HepG2 (cell line): ENCODE results near the gene GAL3ST2. TPM values are rescaled to one million over a fixed set of nuclear protein-coding genes. Genes with fewer than 3 reads are reported as not detected.
A peak's percentile ranks its signal among the peaks of the same experiment; 100 is the strongest.

Experiments
- ATAC-seq: fragments of 200-7000 bp; cut with Tn5 transposase; 3 replicates; pipeline ENCODE4 v1.9.1; 2020; ENCODE audit warnings: mild to moderate bottlenecking, moderate library complexity
- BruUV-seq: library from RNA; stranded (reverse); fragments of 400-500 nt; replicated peaks from 2 replicates; lab custom pipeline; 2021; lab: Mats Ljungman, UMichigan
- CTCF ChIA-PET: fragments of 300-600 bp; formaldehyde crosslinking; extraction: SDS; loops from one replicate; lab custom pipeline; 2021; ENCODE audit warnings: low total read pairs, inconsistent platforms, low intra/inter-chr PET ratio; lab: Yijun Ruan, JAX
- POLR2A ChIA-PET: fragments of 350-600 bp; sonication (Branson Sonifier 250); formaldehyde crosslinking; loops from one replicate; lab custom pipeline; 2020; ENCODE audit warnings: antibody characterized with exemption, inconsistent platforms; lab: Yijun Ruan, JAX
- DNase-seq: peaks from one replicate; pipeline ENCODE4 v3.0.0-alpha.2; 2015; ENCODE audit warnings: low spot score
- FAIRE-seq: peaks from 3 replicates; lab custom pipeline; 2011; peaks lifted over from hg19 to GRCh38; lab: Jason Lieb, UNC
- H2AFZ ChIP-seq: one replicate; pipeline ENCODE4 v1.6.1; 2011; ENCODE audit warnings: low read length, inconsistent platforms
- H3K27ac ChIP-seq: fragments of 300-600 bp; 3 replicates; pipeline ENCODE4 v1.8.0; 2011; ENCODE audit warnings: mixed run types, mild to moderate bottlenecking, mixed read lengths, low read length, inconsistent platforms; ENCODE audit not compliant: insufficient read depth; ENCODE audit errors: extremely low read length
- H3K27me3 ChIP-seq, 2 experiments: fragments of 200-600 bp in 1 of 2; 2 replicates in 1 of 2; 3 replicates in 1 of 2; pipeline versions ENCODE4 v1.6.0 to v1.8.0; 2011; ENCODE audit warnings: low read length in 2 of 2, mild to moderate bottlenecking in 2 of 2, moderate library complexity in 2 of 2, inconsistent platforms in 1 of 2; ENCODE audit not compliant: insufficient read depth in 2 of 2, control insufficient read depth in 1 of 2
- H3K36me3 ChIP-seq, 2 experiments: fragments of 200-600 bp in 1 of 2; replicated peaks in 1 of 2; 2 replicates in 1 of 2; 3 replicates in 1 of 2; pipeline versions ENCODE4 v1.5.1 to v1.8.0; 2011; ENCODE audit warnings: low read length in 2 of 2, inconsistent platforms in 1 of 2; ENCODE audit not compliant: insufficient read depth in 2 of 2, control insufficient read depth in 1 of 2
- H3K4me1 ChIP-seq: 2 replicates; pipeline ENCODE4 v1.5.1; 2012; ENCODE audit warnings: low read length, inconsistent platforms; ENCODE audit not compliant: insufficient read depth
- H3K4me2 ChIP-seq: 2 replicates; pipeline ENCODE4 v1.6.0; 2011; ENCODE audit warnings: low read depth, low read length, inconsistent platforms
- H3K4me3 ChIP-seq, 3 experiments: fragments of 200-600 bp in 1 of 3; sonication (generic), shearing (Covaris generic) in 1 of 3; replicated peaks in 1 of 3; 2 replicates each; pipeline ENCODE4 v1.5.1; 2011 to 2016; ENCODE audit warnings: low read length in 3 of 3, inconsistent platforms in 2 of 3, low read depth in 2 of 3, mild to moderate bottlenecking in 2 of 3, control low read depth in 1 of 3, mixed read lengths in 1 of 3; ENCODE audit not compliant: insufficient read depth in 1 of 3
- H3K79me2 ChIP-seq: one replicate; pipeline ENCODE4 v1.6.1; 2011; ENCODE audit warnings: low read length, inconsistent platforms; ENCODE audit not compliant: insufficient read depth
- H3K9ac ChIP-seq: 2 replicates; pipeline ENCODE4 v1.6.0; 2011; ENCODE audit warnings: mild to moderate bottlenecking, low read depth, low read length, inconsistent platforms; ENCODE audit not compliant: insufficient read depth
- H3K9me3 ChIP-seq: 2 replicates; pipeline ENCODE4 v1.5.1; 2012; ENCODE audit warnings: mild to moderate bottlenecking, low read length
- H4K20me1 ChIP-seq: 2 replicates; pipeline ENCODE4 v1.6.0; 2011; ENCODE audit warnings: inconsistent platforms, mild to moderate bottlenecking, low read length, moderate library complexity; ENCODE audit not compliant: insufficient read depth
- ERF ChIP-seq: IDR thresholded peaks from 2 replicates; pipeline ENCODE4 v1.6.1; 2018; ENCODE audit warnings: missing biosample characterization, missing genetic modification reagents
- FOXK1 ChIP-seq: sonication (generic); formaldehyde crosslinking; IDR thresholded peaks from 2 replicates; pipeline ENCODE4 v1.4.0; 2020; ENCODE audit warnings: low read depth, missing genetic modification reagents, borderline replicate concordance
- HCFC1 ChIP-seq: fragments of 150-350 bp; IDR thresholded peaks from 2 replicates; pipeline ENCODE4 v1.6.1; 2014; ENCODE audit warnings: low read depth, low read length
- POLR2AphosphoS5 ChIP-seq: IDR thresholded peaks from 2 replicates; pipeline ENCODE4 v1.6.1; 2012; ENCODE audit warnings: low read depth, low read length
- SPEN ChIP-seq: sonication (generic); formaldehyde crosslinking; IDR thresholded peaks from 2 replicates; pipeline ENCODE4 v1.5.1; 2020; ENCODE audit warnings: low read depth, mild to moderate bottlenecking, missing genetic modification reagents
- ZNF292 ChIP-seq: sonication (generic); formaldehyde crosslinking; IDR thresholded peaks from 2 replicates; pipeline ENCODE4 v1.8.1; 2022; ENCODE audit warnings: mild to moderate bottlenecking, low read depth, missing genetic modification reagents, borderline replicate concordance
- ZNF546 ChIP-seq: sonication (generic); formaldehyde crosslinking; conservative IDR thresholded peaks from 2 replicates; pipeline ENCODE4 v1.8.1; 2023; ENCODE audit warnings: mild to moderate bottlenecking, missing genetic modification reagents
- WGBS: methylation state at CpG from one replicate; pipeline ENCODE4 v1.1.6; 2017; ENCODE audit warnings: low lambda C conversion rate; 5-methylcytosine and 5-hydroxymethylcytosine counted together
- in situ Hi-C: cut with HindIII; loops from 2 replicates; pipeline ENCODE4 v1.10.0; 2017; ENCODE audit warnings: low pct_unique_long_range_greater_than_20kb; ENCODE audit not compliant: extremely low pct_ligation_motif_present
- intact Hi-C: fragments of 100-400 bp; cut with micrococcal nuclease; formaldehyde crosslinking; loops from one replicate; pipeline ENCODE4 v1.10.0; 2022; ENCODE audit not compliant: unreplicated experiment
- polyA plus RNA-seq, 8 experiments: library from polyadenylated mRNA; depleted of rRNA in 3 of 8; stranded (reverse) in 7 of 8; unstranded in 1 of 8; fragments of >200 nt; fragmentation: Illumina TruSeq in 4 of 8; extraction: Trizol in 4 of 8; gene quantifications; 2 replicates each; pipeline versions ENCODE4 v1.2.1 to v1.2.3, GENCODE V29; 2011 to 2016; ENCODE audit warnings: low read depth in 4 of 8, missing spikeins in 1 of 8, mixed read lengths in 1 of 8; ENCODE audit not compliant: insufficient read depth in 1 of 8
- total RNA-seq, 5 experiments: library from RNA; depleted of rRNA; stranded (reverse); fragments of >200 nt; fragmentation: Illumina TruSeq; extraction: Trizol; gene quantifications; 2 replicates each; pipeline ENCODE4 v1.2.3, GENCODE V29; 2016; ENCODE audit warnings: low read depth in 1 of 5
- TF ChIP-seq, protein P1 (sequence below): sonication (generic); formaldehyde crosslinking; IDR thresholded peaks from 2 replicates; pipeline ENCODE4 v1.9.0; 2022; ENCODE audit warnings: missing genetic modification reagents, mild to moderate bottlenecking, borderline replicate concordance
- TF ChIP-seq, protein P2 (sequence below): sonication (generic); formaldehyde crosslinking; IDR thresholded peaks from 2 replicates; pipeline ENCODE4 v1.4.0; 2020; ENCODE audit warnings: mild to moderate bottlenecking, missing genetic modification reagents, borderline replicate concordance
- TF ChIP-seq, protein P3 (sequence below): sonication (generic); formaldehyde crosslinking; IDR thresholded peaks from 2 replicates; pipeline ENCODE4 v1.5.1; 2020; ENCODE audit warnings: missing genetic modification reagents, mild to moderate bottlenecking, borderline replicate concordance
- TF ChIP-seq, protein P4 (sequence below): sonication (generic); formaldehyde crosslinking; IDR thresholded peaks from 2 replicates; pipeline ENCODE4 v1.4.0; 2020; ENCODE audit warnings: missing genetic modification reagents
- TF ChIP-seq, protein P5 (sequence below), 2 experiments: sonication (generic) in 1 of 2; formaldehyde crosslinking in 1 of 2; IDR thresholded peaks; 2 replicates each; pipeline versions ENCODE4 v1.4.0 to v1.6.1; 2018 to 2020; ENCODE audit warnings: missing genetic modification reagents in 2 of 2, borderline replicate concordance in 1 of 2, low read depth in 1 of 2, mild to moderate bottlenecking in 1 of 2, missing biosample characterization in 1 of 2

The GAL3ST2 gene
- total and polyA plus RNA-seq, 2 of the 13 experiments (the other 11 are each of a cell fraction or from before 2014, with no cell fraction given) = 0.17 to 0.20 TPM

DNA sequence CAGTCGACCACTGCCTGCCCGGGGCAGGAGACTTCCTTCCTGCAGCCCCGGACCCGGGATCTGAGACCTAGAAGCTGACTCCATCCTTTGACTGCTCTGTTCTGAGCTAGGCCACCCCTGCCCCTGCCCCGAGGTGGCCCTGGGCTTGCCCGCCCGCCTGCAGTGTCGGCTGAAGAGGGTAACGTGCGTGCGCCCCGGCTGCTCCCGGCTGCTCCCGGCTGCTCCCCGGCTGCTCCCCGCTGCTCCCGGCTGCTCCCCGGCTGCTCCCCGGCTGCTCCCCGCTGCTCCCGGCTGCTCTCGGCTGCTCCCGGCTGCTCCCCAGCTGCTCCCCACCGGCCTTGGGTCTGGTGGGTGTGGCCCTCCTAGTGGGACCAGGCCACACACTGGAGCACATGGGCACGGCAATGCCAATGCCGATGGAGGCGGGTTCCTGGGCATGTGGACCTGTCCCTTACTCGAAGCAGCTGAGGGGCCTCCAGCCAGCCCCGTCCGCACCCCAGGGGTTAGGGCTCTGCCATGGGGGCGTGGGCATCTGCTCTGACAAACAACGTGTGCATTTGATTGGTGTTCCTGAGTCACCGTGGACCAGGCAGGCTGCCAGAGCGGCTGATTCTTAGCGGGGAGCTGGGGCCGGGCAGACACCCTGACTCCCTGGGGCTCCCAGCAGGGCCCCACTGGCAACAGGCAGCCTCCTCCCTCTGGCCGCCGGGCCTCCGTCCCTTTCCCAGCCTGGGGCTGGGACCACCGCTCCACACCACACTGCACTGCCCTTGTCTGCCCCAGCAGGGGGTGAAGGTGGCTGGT, 2.0 kb upstream of the GAL3ST2 start:
- ChIA-PET POLR2A (interaction anchor here (0.6 to 8.9 kb wide), 22 partner anchors 12 to 342 kb away, joined by 3 to 218 read pairs (median 6); partner anchors contain the start of genes D2HGDH, DTYMK, ING5 and NEU4), CTCF (no interaction called here)
- peaks cover 24% of the 10 kb centered on the region for H3K79me2 ChIP-seq
- no peaks in the 10 kb centered on the region for H3K36me3 ChIP-seq
- no peaks in the 10 kb centered on the region for H3K9me3 ChIP-seq
- in situ Hi-C loops (loop anchor here (5.0 kb wide), 1 partner anchor 33 kb away; the partner anchor contains the start of gene NEU4), intact Hi-C loops (no loop called here)
- FAIRE-seq = no peak
- H3K4me3 ChIP-seq = peak overlapping the region; percentile 49 to 82 (median 63)
- no peak overlapping the region for H2AFZ ChIP-seq
- H3K4me2 ChIP-seq = peak overlapping the region; percentile 85
- H3K27ac ChIP-seq = peak overlapping the region; percentile 92
- ATAC-seq = peak; percentile 12
- BruUV-seq = no TSS peak
- no peaks in the 10 kb centered on the region; a peak in 1 of 5 replicates for H3K27me3 ChIP-seq
- DNase-seq = peak; percentile 79
- WGBS = 5% methylated on average over 16 of the region's 40 CpGs
- peaks cover 77% of the 10 kb centered on the region for H3K4me1 ChIP-seq
- H4K20me1 ChIP-seq = no peaks in the 10 kb centered on the region
- peak overlapping the region; percentile 92 for H3K9ac ChIP-seq
- TF ChIP-seq POLR2AphosphoS5 (peak; percentile 56; the same call in 1 of the 2 replicates), ZNF292 (peak; percentile 57), FOXK1 (CRISPR knock-in tag) (peak; percentile 40; the same call in 1 of the 2 replicates), ZNF546 (CRISPR knock-in tag) (0 out of 2 replicates have a peak, but pooled peaks have one; percentile 11), SPEN (CRISPR knock-in tag) (no peak), ERF (CRISPR knock-in tag) (peak; percentile 8; the same call in 1 of the 2 replicates), HCFC1 (no peak)
- TF ChIP-seq, protein P1, sequence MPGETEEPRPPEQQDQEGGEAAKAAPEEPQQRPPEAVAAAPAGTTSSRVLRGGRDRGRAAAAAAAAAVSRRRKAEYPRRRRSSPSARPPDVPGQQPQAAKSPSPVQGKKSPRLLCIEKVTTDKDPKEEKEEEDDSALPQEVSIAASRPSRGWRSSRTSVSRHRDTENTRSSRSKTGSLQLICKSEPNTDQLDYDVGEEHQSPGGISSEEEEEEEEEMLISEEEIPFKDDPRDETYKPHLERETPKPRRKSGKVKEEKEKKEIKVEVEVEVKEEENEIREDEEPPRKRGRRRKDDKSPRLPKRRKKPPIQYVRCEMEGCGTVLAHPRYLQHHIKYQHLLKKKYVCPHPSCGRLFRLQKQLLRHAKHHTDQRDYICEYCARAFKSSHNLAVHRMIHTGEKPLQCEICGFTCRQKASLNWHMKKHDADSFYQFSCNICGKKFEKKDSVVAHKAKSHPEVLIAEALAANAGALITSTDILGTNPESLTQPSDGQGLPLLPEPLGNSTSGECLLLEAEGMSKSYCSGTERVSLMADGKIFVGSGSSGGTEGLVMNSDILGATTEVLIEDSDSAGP (CRISPR knock-in tag) = peak; percentile 44; the same call in 1 of the 2 replicates
- TF ChIP-seq, protein P2, sequence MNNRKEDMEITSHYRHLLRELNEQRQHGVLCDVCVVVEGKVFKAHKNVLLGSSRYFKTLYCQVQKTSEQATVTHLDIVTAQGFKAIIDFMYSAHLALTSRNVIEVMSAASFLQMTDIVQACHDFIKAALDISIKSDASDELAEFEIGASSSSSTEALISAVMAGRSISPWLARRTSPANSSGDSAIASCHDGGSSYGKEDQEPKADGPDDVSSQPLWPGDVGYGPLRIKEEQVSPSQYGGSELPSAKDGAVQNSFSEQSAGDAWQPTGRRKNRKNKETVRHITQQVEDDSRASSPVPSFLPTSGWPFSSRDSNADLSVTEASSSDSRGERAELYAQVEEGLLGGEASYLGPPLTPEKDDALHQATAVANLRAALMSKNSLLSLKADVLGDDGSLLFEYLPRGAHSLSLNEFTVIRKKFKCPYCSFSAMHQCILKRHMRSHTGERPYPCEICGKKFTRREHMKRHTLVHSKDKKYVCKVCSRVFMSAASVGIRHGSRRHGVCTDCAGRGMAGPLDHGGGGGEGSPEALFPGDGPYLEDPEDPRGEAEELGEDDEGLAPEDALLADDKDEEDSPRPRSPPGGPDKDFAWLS = 0 out of 2 replicates have a peak, but pooled peaks have one; percentile 30
- TF ChIP-seq, protein P3, sequence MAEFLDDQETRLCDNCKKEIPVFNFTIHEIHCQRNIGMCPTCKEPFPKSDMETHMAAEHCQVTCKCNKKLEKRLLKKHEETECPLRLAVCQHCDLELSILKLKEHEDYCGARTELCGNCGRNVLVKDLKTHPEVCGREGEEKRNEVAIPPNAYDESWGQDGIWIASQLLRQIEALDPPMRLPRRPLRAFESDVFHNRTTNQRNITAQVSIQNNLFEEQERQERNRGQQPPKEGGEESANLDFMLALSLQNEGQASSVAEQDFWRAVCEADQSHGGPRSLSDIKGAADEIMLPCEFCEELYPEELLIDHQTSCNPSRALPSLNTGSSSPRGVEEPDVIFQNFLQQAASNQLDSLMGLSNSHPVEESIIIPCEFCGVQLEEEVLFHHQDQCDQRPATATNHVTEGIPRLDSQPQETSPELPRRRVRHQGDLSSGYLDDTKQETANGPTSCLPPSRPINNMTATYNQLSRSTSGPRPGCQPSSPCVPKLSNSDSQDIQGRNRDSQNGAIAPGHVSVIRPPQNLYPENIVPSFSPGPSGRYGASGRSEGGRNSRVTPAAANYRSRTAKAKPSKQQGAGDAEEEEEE (CRISPR knock-in tag) = no peak
- TF ChIP-seq, protein P4, sequence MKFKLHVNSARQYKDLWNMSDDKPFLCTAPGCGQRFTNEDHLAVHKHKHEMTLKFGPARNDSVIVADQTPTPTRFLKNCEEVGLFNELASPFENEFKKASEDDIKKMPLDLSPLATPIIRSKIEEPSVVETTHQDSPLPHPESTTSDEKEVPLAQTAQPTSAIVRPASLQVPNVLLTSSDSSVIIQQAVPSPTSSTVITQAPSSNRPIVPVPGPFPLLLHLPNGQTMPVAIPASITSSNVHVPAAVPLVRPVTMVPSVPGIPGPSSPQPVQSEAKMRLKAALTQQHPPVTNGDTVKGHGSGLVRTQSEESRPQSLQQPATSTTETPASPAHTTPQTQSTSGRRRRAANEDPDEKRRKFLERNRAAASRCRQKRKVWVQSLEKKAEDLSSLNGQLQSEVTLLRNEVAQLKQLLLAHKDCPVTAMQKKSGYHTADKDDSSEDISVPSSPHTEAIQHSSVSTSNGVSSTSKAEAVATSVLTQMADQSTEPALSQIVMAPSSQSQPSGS (CRISPR knock-in tag) = no peak; the same call in 1 of the 2 replicates
- TF ChIP-seq, protein P5, sequence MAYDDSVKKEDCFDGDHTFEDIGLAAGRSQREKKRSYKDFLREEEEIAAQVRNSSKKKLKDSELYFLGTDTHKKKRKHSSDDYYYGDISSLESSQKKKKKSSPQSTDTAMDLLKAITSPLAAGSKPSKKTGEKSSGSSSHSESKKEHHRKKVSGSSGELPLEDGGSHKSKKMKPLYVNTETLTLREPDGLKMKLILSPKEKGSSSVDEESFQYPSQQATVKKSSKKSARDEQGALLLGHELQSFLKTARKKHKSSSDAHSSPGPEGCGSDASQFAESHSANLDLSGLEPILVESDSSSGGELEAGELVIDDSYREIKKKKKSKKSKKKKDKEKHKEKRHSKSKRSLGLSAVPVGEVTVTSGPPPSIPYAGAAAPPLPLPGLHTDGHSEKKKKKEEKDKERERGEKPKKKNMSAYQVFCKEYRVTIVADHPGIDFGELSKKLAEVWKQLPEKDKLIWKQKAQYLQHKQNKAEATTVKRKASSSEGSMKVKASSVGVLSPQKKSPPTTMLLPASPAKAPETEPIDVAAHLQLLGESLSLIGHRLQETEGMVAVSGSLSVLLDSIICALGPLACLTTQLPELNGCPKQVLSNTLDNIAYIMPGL (CRISPR knock-in tag; IDR thresholded peaks at IDR 0.05; ENCODE audit: borderline replicate concordance in 1 of 2, low read depth in 1 of 2) = peak; percentile 35 to 46; a peak in 3 of 4 replicates
